DOHH2 (cell line): ENCODE results near the gene TRIM22.
"Not testable (repeated sequence)": the region's sequence is repeated elsewhere in the genome, so short reads cannot be mapped to it uniquely, and the experiment has no call there.

Source experiments
- H3F3A ChIP-seq: fragments of 200-600 bp; sonication (generic), shearing (Covaris generic); 2 replicates; pipeline ENCODE4 v1.6.0; 2016; ENCODE audit warnings: antibody characterized with exemption, mild to moderate bottlenecking; ENCODE audit not compliant: control insufficient read depth, insufficient read depth
- H3K27ac ChIP-seq: fragments of 200-600 bp; sonication (generic); 2 replicates; pipeline ENCODE4 v1.5.1; 2014; ENCODE audit warnings: low read depth, mild to moderate bottlenecking, low read length, moderate library complexity
- H3K27me3 ChIP-seq: fragments of 200-600 bp; sonication (generic); 2 replicates; pipeline ENCODE4 v1.6.1; 2014; ENCODE audit warnings: mild to moderate bottlenecking, low read length, mixed read lengths; ENCODE audit not compliant: control insufficient read depth
- H3K36me3 ChIP-seq: fragments of 200-600 bp; sonication (generic); 2 replicates; pipeline ENCODE4 v1.6.1; 2014; ENCODE audit warnings: mild to moderate bottlenecking, low read length, moderate library complexity, mixed read lengths; ENCODE audit not compliant: control insufficient read depth
- H3K4me1 ChIP-seq: fragments of 200-600 bp; sonication (generic); 2 replicates; pipeline ENCODE4 v1.6.1; 2014; ENCODE audit warnings: mild to moderate bottlenecking, low read length, mixed read lengths; ENCODE audit not compliant: control insufficient read depth
- H3K4me2 ChIP-seq: fragments of 200-600 bp; sonication (generic); 2 replicates; pipeline ENCODE4 v1.6.0; 2014; ENCODE audit warnings: mild to moderate bottlenecking, low read length, moderate library complexity
- H3K4me3 ChIP-seq: fragments of 200-600 bp; sonication (generic); 2 replicates; pipeline ENCODE4 v1.5.1; 2014; ENCODE audit warnings: mild to moderate bottlenecking, low read length, mixed read lengths
- H3K79me2 ChIP-seq: fragments of 200-600 bp; sonication (generic); 2 replicates; pipeline ENCODE4 v1.6.1; 2014; ENCODE audit warnings: mild to moderate bottlenecking, low read length, mixed read lengths; ENCODE audit not compliant: control insufficient read depth
- H3K9me2 ChIP-seq: fragments of 200-600 bp; sonication (generic); replicated peaks from 2 replicates; pipeline ENCODE4 v1.6.1; 2014; ENCODE audit warnings: mild to moderate bottlenecking, low read length, mixed read lengths; ENCODE audit not compliant: control insufficient read depth
- H3K9me3 ChIP-seq: fragments of 200-600 bp; sonication (generic); 2 replicates; pipeline ENCODE4 v1.6.1; 2014; ENCODE audit warnings: antibody characterized with exemption, low read length, mixed read lengths; ENCODE audit not compliant: control insufficient read depth, insufficient read depth
- H4K20me1 ChIP-seq: fragments of 200-600 bp; sonication (generic); 2 replicates; pipeline ENCODE4 v1.6.0; 2014; ENCODE audit warnings: low read depth, mild to moderate bottlenecking, antibody characterized with exemption, low read length, moderate library complexity; ENCODE audit not compliant: control insufficient read depth, insufficient read depth
- CTCF ChIP-seq: fragments of 200-600 bp; sonication (generic); IDR thresholded peaks from one replicate; pipeline ENCODE4 v1.5.1; 2014; ENCODE audit warnings: antibody characterized with exemption, mild to moderate bottlenecking, low read depth, low read length; ENCODE audit not compliant: poor library complexity, severe bottlenecking
- EZH2phosphoT487 ChIP-seq: fragments of 200-600 bp; sonication (generic); IDR thresholded peaks from 2 replicates; pipeline ENCODE4 v1.6.1; 2017; ENCODE audit warnings: borderline replicate concordance, mild to moderate bottlenecking, antibody characterized with exemption, low read length, moderate library complexity, mixed read lengths

The TRIM22 gene

GRCh38 chr11:5666402-5666793 lies 23.2 kb upstream of the TRIM22 start:
- Histone ChIP-seq H3K9me2 (no peaks in the 10 kb centered on the region), H3K27me3 (no peaks in the 10 kb centered on the region), H3K79me2 (no peaks in the 10 kb centered on the region), H3K36me3 (no peaks in the 10 kb centered on the region), H3K4me2 (no peak overlapping the region), H4K20me1 (no peaks in the 10 kb centered on the region), H3K9me3 (no peaks in the 10 kb centered on the region), H3K4me1 (no peaks in the 10 kb centered on the region), H3K4me3 (no peak overlapping the region), H3F3A (no peaks in the 10 kb centered on the region), H3K27ac (no peak overlapping the region)
- TF ChIP-seq EZH2phosphoT487 (no peak), CTCF (no peak)

- no peaks in the 10 kb centered on the region for H3K27me3 ChIP-seq
- no peak for TF ChIP-seq CTCF
- TF ChIP-seq EZH2phosphoT487 = no peak
- H3K4me2 ChIP-seq = no peak overlapping the region
- H3K9me3 ChIP-seq = no peaks in the 10 kb centered on the region
- H3K79me2 ChIP-seq = no peaks in the 10 kb centered on the region
- H4K20me1 ChIP-seq = no peaks in the 10 kb centered on the region
- no peaks in the 10 kb centered on the region for H3F3A ChIP-seq
- no peaks in the 10 kb centered on the region for H3K4me1 ChIP-seq
- H3K9me2 ChIP-seq = no peaks in the 10 kb centered on the region
- no peak overlapping the region for H3K4me3 ChIP-seq
- H3K27ac ChIP-seq = no peak overlapping the region
- H3K36me3 ChIP-seq = no peaks in the 10 kb centered on the region
These were observed 17.8 kb upstream of the TRIM22 start for GRCh38 chr11:5671831-5672230.

GRCh38 chr11:5674391-5674790 lies 15.2 kb upstream of the TRIM22 start:
- Histone ChIP-seq H3K9me3 (no peaks in the 10 kb centered on the region), H3K27ac (no peak overlapping the region), H3K4me2 (no peak overlapping the region), H3F3A (no peaks in the 10 kb centered on the region), H3K4me3 (no peak overlapping the region), H3K4me1 (no peaks in the 10 kb centered on the region), H3K36me3 (no peaks in the 10 kb centered on the region), H3K79me2 (no peaks in the 10 kb centered on the region), H4K20me1 (no peaks in the 10 kb centered on the region), H3K9me2 (no peaks in the 10 kb centered on the region), H3K27me3 (no peaks in the 10 kb centered on the region)
- no peak for TF ChIP-seq CTCF
- TF ChIP-seq EZH2phosphoT487 = no peak

- TF ChIP-seq EZH2phosphoT487 (no peak), CTCF (no peak)
- Histone ChIP-seq H3K4me2 (no peak overlapping the region), H3K4me3 (no peak overlapping the region), H3K27ac (no peak overlapping the region), H3K36me3 (no peaks in the 10 kb centered on the region), H3K4me1 (peaks cover 10% of the 10 kb centered on the region), H4K20me1 (no peaks in the 10 kb centered on the region), H3K9me2 (no peaks in the 10 kb centered on the region), H3K79me2 (no peaks in the 10 kb centered on the region), H3K9me3 (no peaks in the 10 kb centered on the region), H3K27me3 (no peaks in the 10 kb centered on the region), H3F3A (no peaks in the 10 kb centered on the region)
These were observed 9.8 kb upstream of the TRIM22 start for GRCh38 chr11:5679811-5680210.

GRCh38 chr11:5682890-5683441 lies 6.6 kb upstream of the TRIM22 start:
- not testable (repeated sequence) for H3K27ac ChIP-seq, H3K9me3 ChIP-seq, H3K4me2 ChIP-seq, H3K4me3 ChIP-seq, H3K36me3 ChIP-seq, H3F3A ChIP-seq, H3K79me2 ChIP-seq, H3K9me2 ChIP-seq, H3K27me3 ChIP-seq, H4K20me1 ChIP-seq
- peaks cover 14% of the 10 kb centered on the region for H3K4me1 ChIP-seq
